Brain pericyte (primary cell): ENCODE measurements around the gene PPP1R27.

ENCODE experiments used
- DNase-seq: peaks from one replicate; pipeline ENCODE4 v3.0.0-alpha.2; 2012; ENCODE audit warnings: low read depth, low spot score

PPP1R27 gene

DNA sequence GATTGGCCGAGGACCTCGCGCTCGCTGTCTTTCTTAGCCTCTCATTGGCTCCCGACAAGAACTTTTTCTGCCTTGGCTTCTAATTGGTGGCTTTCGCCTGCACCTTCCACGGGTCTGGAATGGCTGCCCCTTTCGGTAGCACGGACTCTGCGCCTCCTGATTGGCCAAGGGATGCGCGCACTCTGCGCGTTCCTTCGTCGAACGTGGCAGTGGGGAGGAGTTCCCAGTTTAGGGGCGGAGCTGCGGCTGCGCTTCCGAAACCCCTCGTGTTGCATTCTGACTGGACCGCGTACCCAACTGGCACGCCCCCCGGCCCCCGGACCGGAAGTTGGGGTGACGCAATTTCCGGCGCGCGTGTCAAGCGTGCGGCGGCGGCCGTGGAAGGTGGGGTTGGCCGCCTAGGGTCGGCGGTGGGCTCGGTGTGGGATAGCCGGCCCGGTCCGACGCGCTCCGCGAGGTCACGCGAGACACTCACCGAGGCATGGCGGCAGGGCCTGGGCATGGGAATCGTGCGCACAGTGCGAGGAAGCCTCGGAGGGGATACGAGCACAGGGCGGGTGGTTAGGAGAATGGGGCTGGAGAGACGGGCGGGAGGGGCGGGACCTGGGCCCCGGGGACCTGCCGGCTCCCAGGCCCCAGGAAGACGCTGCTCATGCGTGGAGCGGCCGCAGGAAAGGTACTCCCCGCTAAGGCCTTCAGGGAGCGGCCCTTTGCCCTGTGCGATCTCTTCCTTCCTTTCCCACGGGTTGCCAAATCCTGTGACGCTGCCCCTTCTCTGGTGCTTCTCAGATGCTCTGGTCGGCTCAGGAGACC is 26.1 kb upstream of the PPP1R27 start:
- DNase-seq: peak; percentile 100

DNA sequence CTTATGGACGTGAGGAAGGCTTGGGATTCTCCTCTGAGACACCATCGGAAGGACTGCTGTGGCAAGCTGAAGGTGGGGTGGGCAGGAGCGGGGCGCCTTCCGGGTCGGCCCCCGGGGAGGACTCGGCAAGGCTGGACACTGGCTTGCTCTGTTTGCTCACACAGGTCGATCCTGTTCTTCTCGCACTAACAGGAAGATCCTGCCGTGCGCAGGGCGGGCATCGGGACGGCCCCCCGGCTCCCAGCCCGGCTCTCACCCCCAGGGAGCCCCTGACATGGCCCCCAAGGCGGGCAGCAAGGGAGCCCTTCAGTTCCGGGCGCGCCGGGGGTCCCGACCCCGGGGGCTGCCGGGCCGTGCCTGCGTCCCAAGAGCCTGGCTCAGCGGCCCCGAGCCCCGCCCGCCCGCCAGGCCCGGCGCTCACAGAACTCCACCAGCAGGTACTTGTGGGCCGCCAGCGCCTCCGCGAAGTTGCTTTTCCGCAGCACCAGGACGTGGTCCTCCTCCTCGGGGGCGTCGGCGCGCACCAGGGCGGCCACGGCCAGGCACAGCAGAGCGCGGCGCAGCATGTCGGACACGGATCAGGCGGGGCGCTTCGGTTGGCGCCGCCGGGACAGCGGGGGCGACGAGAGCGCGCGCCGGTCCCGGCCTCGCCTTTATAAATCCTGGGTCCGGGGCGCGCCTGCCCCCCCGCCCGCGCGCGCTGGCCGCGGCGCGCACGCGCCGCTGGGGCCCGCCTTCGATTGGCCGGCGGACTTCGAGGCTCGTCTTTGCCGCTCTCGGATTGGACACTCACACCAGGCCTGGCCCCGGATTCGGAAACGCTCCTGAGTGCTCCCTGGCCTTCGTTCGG is 25.3 kb upstream of the PPP1R27 start, which contains the start of gene P4HB:
P4HB (minus strand) TSS at position 630 of the 850 bp plus-strand sequence; CDS start at position 566, 64 bp downstream.
- DNase-seq: no peak

DNA sequence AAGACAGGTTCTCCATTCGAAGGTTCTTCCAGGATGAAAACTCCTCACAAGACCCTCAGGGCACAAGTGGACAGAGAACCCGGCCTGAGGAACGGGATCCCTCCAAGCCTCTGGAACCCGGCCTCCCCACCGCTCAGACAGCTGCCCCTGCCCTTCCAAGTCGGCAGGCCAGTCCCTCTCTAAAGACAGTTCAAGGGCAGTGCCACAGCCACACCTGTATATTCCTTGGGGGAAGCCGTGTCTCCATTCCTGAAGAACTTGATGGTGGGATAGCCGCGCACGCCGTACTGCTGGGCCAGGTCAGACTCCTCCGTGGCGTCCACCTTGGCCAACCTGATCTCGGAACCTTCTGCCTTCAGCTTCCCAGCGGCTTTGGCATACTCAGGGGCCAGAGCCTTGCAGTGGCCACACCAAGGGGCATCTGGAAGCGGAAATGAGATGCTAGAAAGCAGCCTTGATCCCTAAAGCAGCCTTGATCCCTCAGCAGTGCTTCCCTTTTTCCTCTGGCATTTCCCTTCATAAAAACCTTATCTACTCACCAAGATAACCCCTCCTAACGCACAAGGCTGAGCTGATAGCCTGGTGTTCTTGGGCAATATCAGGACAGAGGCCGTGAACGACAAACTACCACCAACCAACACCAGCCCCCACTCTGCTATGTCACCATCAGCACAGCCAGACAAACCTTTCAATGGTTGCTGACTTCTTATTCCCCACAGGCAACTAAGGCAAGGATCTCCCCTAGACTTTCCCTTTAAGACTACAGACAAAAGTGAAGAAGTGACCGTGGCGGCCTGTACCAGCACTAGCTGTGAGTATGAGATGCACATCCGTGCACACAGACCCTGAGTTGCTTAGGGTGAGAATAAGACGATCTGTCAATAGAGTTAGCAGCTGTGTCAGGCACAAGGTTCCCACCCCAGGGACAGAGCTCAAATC is 24.4 kb upstream of the PPP1R27 start:
- no peak for DNase-seq

DNA sequence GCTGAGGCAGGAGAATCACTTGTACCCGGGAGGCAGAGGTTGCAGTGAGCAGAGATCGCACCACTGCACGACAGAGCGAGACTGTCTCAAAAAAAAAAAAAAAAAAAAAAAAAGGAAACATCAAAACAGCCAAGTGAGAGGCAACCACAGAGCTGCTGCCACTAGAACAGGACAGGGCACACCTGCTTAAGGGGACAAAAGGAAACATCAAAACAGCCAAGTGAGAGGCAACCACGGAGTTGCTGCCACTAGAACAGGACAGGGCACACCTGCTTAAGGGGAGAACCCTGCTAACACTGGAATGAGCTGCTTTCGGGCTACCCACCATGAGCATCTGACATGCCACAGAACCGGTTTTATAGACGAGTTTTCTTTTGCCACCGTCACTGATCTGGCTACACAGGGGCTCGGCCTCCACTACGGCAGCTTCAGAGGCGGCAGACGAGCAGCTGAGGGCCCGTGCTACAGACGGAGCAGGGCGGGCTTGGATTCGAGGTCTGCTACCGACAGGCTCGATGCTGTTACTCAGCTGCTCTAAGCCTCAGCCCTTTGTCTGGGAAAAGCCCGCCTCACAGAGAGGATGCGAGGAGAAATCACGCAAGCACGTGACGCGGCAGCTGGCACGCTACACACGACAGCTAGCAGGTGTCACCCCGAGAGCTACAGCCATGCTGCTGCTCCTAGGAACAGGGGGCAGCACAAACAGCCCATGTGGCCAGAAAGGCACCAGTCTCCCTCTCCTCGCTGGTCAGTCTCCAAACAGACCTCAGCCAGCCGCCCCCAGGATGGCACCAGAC is 23.5 kb upstream of the PPP1R27 start:
- no peak for DNase-seq

DNA sequence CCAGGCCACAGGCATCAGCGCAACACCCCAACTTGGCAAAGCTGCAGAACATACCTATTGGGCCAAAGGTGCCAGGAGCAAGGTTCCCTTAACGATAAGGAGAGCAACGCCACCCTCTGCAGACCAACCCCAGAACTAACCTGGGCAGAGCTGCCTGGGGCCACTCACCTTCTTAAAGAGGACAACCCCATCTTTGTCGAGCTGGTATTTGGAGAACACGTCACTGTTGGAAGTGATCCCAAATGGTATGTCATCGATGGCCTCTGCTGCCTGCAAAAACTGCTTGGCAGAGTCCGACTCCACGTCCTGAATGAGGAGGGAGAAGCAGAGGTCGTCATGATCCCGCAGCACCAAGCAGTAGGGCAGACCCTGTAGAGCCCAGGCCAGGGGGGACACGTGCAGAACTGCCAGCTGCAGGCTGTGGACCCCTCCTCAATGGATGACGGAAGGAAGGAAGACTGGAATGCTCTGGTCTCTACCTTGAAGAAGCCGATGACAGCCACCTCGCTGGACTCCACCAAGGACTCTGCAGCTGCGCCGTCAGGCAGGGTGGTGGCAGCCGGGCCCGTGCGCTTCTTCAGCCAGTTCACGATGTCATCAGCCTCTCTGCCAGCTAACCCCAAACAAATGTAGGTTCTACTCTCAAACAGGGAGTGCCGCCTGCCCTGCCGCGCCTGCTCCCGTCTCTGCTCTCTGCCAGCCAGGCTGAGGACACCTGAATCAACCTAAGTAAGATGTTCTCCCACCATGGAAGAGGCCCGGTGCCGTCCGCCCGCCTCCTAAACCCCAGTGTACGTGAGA is 20.3 kb upstream of the PPP1R27 start:
- DNase-seq: no peak

DNA sequence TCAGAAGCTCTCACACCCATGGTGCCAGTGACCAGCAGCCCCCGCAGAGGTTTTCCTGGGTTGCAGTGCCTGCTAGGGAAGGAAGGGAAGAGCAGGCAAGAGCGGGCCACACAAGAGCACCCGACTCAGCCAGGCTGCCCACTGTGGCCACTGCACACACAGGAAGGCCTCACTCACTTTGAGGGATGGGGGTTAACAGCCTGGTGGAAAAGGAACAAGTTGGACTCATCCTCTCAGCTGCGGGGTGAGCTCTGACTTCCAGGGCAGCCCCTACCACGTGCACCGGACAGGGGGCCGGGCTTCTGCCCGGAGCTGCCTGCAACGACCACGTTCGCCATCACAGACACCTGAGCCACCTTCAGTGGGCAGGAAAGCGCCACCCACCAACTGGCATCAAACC is 17.4 kb upstream of the PPP1R27 start:
- no peak for DNase-seq

DNA sequence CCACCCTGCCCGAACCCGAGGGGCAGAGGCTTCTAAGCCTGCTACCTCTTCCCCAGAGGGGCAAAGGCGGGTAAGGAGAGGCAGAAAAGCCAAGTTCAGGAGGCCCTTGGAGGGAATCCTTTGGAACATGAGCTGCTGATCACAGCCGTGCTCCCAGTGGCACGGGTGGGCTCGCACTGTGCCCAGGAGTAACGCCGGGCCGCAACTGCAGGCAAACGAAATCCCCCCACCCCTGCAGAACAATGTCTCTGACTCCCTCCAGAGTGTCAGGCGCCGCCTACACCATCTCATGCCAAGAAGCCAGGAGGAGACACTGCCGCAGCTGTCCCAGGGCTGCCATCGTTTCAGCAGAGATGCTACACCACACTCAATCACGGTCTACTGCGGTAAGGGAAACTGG is 16.6 kb upstream of the PPP1R27 start:
- no peak for DNase-seq

DNA sequence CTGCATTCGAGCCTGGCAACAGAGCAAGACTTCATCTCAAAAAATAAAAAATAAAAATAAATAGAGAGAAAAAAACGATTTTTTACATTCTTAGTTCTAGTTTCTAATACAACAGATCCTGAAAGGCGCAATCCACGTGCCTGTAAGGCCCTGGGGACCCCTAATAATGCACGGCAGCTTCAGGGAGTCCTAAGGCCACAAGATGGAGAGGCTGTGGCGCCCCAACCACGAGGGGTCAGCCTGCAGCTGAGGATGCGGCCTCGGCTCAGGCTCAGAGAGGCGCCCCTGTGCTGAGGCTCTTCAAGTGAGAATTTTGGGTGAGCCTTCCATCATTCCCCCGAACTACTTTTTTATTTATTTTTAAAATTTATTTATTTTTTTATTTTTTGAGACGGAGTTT is 14.6 kb upstream of the PPP1R27 start:
- no peak for DNase-seq

DNA sequence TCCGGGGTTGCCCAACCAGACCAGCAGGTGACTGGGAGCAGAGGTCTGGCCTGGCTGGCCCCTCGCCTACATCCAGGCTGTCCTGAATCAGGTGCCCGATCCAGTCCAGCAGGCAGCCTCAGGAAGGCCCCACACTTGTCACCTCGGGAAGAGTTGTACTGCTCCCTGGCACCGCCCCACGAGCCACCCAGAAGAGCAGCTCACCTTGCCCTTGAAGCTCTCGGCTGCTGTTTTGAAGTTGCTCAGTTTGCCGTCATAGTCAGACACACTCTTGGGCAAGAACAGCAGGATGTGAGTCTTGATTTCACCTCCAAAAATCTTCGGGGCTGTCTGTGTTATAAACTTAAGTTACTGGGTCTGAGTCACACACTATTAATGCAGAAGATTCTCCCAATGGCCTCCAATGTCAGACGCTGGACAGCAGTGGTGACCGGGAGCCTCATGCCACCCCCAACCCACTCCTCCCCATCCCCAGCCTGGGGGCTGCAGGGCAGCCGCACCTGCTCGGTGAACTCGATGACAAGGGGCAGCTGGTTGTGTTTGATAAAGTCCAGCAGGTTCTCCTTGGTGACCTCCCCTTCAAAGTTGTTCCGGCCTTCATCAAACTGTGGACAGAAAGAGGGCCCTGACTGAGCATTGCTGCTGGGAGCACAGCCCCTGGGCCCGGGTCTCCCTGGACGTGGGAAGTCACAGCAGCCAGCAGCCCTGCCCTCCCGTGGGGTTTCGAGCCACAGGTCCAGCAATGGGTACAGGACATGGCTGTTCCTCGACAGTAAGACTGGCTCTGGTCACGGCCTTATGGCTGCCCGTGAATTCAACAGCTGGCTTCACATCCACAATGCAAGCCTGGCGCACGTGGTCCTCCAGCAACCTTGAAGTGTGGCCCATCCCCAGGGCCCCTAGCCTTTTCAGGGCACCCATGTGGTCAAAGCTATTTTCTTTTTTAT is 12.2 kb upstream of the PPP1R27 start:
- DNase-seq: no peak

DNA sequence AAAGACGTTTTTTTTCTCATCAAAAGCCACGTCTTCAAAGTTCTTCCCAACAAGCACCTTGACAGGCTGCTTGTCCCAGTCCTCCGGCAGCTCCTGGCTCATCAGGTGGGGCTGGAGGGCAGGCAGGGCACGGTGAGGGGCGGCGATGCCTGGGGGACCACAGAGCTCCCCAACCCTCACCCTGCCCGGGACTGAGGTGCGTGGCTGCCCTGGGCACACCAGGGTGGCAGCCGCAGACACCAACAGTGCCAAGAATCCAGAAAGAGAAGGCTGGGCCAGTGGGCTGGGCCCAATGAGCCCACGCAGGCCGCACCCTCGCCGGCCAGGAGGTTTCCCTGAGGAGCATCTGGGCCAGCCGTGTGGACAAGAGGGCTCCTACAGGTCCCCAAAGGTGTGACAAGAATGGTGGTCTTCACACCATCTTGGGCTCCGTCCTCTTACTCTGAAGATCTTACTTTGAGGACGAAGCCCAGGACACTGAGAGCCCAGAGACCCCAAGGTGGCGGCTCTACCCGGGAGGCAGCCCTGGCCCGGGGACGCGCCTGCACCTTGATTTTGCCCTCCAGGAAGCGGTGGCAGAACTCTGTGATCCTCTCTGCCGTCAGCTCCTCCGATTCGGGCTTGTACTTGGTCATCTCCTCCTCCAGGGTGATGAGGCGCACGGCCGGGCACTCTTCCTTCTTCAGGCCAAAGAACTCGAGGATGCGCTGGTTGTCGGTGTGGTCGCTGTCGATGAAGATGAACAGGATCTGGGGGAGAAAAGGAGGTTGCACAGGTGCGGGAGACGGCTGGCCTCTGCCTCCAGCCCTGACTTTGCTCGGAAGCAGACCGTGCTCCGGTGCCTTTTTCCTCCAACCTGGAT is 11.3 kb upstream of the PPP1R27 start:
- DNase-seq: no peak

DNA sequence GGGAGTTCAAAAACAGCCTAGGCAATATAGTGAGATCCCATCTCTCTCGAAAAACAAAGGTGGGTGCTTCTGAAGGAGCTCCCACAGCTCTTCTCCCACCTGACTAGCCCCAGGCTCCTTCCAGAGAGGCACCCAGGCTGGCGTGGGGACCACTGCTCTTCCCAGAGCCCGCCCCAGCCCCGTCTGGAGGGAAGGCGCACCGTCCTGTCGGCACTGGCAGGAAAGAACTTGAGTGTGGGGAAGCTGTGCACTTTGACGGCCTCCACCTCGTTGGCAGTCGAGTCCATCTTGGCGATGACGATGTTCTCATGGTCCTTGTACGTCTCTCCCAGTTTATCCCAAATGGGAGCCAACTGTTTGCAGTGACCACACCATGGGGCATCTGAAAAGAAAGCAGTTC is 10.5 kb upstream of the PPP1R27 start:
- DNase-seq: no peak

DNA sequence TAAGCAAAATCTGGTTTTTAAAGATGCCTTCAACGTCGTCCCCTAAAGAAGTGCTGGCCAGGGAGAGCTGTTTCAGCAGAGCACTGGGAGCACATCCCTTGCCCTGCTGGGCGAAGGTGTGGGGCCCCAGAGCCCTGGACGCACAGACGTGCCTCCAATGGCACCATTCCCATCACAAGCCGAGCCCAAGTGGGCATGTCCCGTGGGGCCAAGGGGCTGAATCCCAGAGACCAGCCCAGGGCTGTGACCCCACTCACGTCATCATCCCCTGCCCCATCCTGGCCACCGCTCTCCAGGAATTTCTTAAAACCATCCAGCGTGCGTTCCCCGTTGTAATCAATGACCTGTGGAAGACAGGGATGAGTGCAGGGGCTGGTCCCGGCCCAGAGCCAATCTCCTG is 10.0 kb upstream of the PPP1R27 start:
- no peak for DNase-seq

DNA sequence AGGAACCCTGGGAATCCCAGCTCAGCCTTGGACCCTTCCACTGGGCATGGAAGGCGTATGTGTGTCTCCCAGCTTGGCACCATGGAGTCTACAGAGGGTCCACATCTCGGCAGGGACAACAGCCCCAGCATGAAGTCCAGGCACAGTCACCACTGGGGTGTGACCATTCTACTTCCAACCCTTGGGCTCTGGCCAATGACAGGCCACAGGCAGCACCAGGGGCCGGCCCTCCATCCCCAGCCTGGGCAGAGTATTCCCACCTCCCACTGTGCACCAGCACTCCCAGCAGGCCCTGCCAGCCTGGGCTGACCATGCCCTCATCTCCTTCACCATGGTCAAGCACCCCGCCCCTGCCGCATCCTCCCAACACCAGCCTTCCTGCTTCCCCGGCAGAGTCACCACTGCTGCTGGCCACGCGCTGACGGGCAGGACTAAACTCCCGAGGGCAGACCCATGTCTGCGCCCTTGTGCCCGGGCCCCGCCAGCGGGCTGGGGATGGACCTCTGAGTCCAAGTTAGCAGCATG is 9.5 kb upstream of the PPP1R27 start:
- DNase-seq: no peak

DNA sequence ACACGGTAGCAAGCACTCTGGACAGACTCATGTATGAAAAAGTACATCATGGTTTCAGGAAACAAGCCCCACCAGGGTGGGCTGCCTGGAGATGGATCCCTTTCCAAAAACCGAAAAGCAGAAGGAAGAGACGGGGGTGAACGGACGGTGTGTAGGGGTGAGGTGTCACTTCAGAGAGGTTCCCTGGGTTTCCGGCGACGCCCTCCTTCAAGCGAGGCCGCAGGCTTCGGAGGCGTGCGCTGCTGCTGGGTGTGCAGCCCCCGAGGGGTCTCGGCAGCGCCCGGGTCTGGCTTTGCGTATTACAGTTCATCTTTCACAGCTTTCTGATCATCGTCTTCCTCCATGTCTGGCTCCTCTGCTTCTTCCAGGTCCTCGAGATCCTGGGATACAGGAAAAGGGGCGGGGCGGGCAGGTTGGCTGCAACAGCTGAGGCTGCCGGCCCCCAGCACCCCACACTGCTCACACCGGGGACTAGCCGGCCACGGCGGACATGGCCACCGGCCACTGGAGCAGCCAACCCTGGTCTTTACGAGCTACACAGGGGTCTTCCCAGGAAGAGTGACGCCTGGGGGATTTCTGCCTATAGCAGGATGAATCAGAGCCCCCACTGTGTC is 9.0 kb upstream of the PPP1R27 start:
- DNase-seq: no peak

DNA sequence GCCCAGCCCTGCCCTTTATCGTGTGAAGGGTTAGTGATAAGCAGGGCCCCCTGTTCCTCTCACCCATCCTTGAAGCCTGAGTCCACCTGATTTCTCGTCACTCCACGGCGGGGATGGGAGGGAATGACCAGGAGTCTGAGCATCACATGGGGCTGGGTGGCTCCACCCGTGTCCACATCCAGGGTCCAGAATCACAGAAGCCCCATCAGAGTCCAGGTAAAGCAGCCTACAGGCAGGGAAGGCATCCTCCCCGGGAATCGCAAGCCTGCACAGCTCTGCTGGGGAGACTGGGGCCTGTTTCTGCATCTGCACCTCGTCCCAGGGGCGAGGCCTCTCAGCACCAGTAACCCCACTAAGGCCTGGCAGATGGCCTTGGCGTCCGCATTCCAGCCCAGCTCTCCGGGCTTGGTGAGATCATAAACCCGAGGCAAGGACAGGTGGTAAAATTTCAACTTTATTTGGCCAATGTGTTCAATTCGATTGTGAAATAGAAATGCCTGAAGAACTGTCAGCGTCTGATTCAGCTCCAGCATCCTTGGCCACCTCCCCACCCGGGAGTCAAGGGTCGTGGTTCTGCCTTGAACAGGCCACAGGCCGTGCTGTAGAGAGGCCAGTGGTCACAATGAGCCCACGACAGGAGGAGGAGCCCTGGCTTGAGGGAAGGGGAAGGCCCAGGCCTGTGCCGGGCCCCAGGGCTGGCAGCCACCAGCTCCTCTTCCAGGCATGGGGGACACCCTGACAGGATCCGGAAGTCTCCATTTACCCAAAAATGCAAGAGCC is 8.1 kb upstream of the PPP1R27 start:
- no peak for DNase-seq

DNA sequence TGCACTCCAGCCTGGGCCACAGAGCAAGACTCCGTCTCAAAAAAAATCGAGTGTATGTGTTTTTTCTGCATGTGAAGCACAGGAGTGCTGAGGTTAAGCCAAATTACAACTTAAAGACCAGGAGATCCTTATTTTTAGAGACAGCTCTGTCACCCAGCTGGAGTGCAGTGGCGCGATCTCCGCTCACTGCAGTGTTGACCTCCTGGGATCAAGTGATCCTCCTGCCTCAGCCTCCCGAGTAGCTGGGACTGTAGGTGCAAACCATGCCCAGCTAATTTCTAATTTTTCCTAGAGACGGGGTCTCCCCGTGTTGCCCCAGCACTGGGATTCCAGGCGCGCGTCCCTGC is 7.5 kb upstream of the PPP1R27 start:
- no peak for DNase-seq

DNA sequence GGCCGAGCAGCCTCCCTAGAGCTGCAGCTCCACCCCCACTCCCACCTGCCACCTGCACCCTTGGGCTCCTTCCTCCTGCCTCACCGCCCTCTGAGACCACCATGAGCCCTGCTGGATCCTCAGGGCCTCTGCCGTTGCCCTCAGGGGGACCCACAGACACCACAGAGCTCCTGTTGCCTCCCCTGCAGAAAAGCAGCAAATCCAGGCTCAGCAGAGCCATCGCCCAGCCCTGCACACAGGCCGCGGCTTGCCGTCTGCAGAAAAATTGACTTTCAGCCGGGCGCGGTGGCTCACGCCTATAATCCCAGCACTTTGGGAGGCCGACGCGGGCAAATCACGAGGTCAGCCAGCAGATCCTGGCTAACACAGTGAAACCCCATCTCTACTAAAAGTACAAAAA is 7.0 kb upstream of the PPP1R27 start:
- no peak for DNase-seq
